Parathyroid adenoma (tissue), 2 donors: ENCODE data around the gene PCBP4.

Experiments used
- H2AFZ ChIP-seq: fragments of 300-600 bp; sonication (generic); one replicate; pipeline ENCODE4 v1.7.0; 2017; ENCODE audit warnings: antibody characterized with exemption, mild to moderate bottlenecking
- H3K27ac ChIP-seq: fragments of 300-600 bp; sonication (generic); one replicate; pipeline ENCODE4 v1.7.0; 2017
- H3K27me3 ChIP-seq: fragments of 300-600 bp; sonication (generic); one replicate; pipeline ENCODE4 v1.7.0; 2017; ENCODE audit warnings: low read length; ENCODE audit not compliant: control insufficient read depth, insufficient read depth
- H3K36me3 ChIP-seq: fragments of 300-600 bp; sonication (generic); one replicate; pipeline ENCODE4 v1.7.0; 2017; ENCODE audit warnings: low read length; ENCODE audit not compliant: control insufficient read depth, insufficient read depth
- H3K4me1 ChIP-seq: fragments of 300-600 bp; sonication (generic); one replicate; pipeline ENCODE4 v1.7.0; 2017; ENCODE audit warnings: control low read depth
- H3K4me2 ChIP-seq: fragments of 300-600 bp; sonication (generic); one replicate; pipeline ENCODE4 v1.7.0; 2017; ENCODE audit warnings: low read length
- H3K4me3 ChIP-seq: fragments of 300-600 bp; sonication (generic); one replicate; pipeline ENCODE4 v1.7.0; 2017; ENCODE audit warnings: low read depth, low read length
- H3K79me2 ChIP-seq: fragments of 300-600 bp; sonication (generic); one replicate; pipeline ENCODE4 v1.7.0; 2017; ENCODE audit warnings: control low read depth
- H3K9ac ChIP-seq: fragments of 300-600 bp; sonication (generic); one replicate; pipeline ENCODE4 v1.7.0; 2017; ENCODE audit warnings: mild to moderate bottlenecking
- H3K9me3 ChIP-seq: fragments of 300-600 bp; sonication (generic); one replicate; pipeline ENCODE4 v1.7.0; 2017; ENCODE audit warnings: low read length; ENCODE audit not compliant: control insufficient read depth
- CTCF ChIP-seq: fragments of 300-600 bp; sonication (generic); IDR thresholded peaks from one replicate; pipeline ENCODE4 v1.7.0; 2017; ENCODE audit warnings: antibody characterized with exemption, mild to moderate bottlenecking
- donor health status: primary hyperparathyroidism.

PCBP4 gene

GRCh38 chr3:51958603-51959521 is 8.4 kb downstream of the PCBP4 start:
- no peaks in the 10 kb centered on the region for H3K36me3 ChIP-seq
- H3K4me2 ChIP-seq: no peak overlapping the region
- no peaks in the 10 kb centered on the region for H3K9me3 ChIP-seq
- H3K79me2 ChIP-seq: no peaks in the 10 kb centered on the region
- H2AFZ ChIP-seq: no peak overlapping the region
- no peaks in the 10 kb centered on the region for H3K27me3 ChIP-seq
- H3K4me1 ChIP-seq: peaks cover 5% of the 10 kb centered on the region
- no peak for TF ChIP-seq CTCF
- no peak overlapping the region for H3K27ac ChIP-seq
- no peak overlapping the region for H3K4me3 ChIP-seq
- no peak overlapping the region for H3K9ac ChIP-seq

GRCh38 chr3:51957520-51958205 is 9.6 kb downstream of the PCBP4 start:
- Histone ChIP-seq H3K4me3 (no peak overlapping the region), H3K4me2 (no peak overlapping the region), H3K79me2 (no peaks in the 10 kb centered on the region), H2AFZ (no peak overlapping the region), H3K27me3 (no peaks in the 10 kb centered on the region), H3K27ac (no peak overlapping the region), H3K36me3 (no peaks in the 10 kb centered on the region), H3K9me3 (no peaks in the 10 kb centered on the region), H3K9ac (no peak overlapping the region), H3K4me1 (peaks cover 15% of the 10 kb centered on the region)
- TF ChIP-seq CTCF: no peak

- H3K27me3 ChIP-seq: no peaks in the 10 kb centered on the region
- H3K9ac ChIP-seq: no peak overlapping the region
- H3K36me3 ChIP-seq: no peaks in the 10 kb centered on the region
- H3K79me2 ChIP-seq: no peaks in the 10 kb centered on the region
- TF ChIP-seq CTCF: peak; percentile 51
- peaks cover 15% of the 10 kb centered on the region for H3K4me1 ChIP-seq
- H3K9me3 ChIP-seq: no peaks in the 10 kb centered on the region
- H2AFZ ChIP-seq: peak overlapping the region; percentile 86
- H3K4me3 ChIP-seq: no peak overlapping the region
- no peak overlapping the region for H3K27ac ChIP-seq
- H3K4me2 ChIP-seq: peak overlapping the region; percentile 31
Measured at GRCh38 chr3:51955893-51956770, 11.1 kb downstream of the PCBP4 start.

DNA sequence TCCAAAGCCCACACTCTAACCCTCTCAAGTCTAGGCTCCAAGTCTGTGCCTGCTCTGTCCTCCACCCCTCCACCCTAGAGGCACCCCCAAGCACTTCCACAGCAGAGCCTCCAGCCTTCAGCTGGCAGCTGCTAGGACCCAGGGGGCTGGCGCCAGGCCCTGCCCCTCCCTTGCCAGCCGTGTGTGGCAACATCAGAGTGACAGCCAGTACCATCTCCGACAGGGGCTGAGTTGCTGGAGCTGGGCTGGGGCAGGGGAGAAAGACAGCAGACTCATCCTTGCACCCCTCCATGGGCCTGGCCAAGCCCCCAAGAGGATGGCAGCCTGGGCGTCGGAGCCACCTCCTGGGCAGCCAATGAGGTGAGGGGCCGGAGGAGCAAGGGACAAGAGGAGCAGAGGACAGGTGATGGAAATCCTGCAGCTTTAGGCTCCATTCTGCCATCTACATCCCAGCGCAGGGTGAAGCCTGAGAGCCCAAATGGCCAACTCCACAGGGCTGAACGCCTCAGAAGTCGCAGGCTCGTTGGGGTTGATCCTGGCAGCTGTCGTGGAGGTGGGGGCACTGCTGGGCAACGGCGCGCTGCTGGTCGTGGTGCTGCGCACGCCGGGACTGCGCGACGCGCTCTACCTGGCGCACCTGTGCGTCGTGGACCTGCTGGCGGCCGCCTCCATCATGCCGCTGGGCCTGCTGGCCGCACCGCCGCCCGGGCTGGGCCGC is 11.9 kb downstream of the PCBP4 start, which contains the start of gene GPR62:
Gene GPR62 (plus strand): TSS at position 207 of the 718 bp plus-strand sequence. CDS start 272 bp downstream, at position 479.
- Histone ChIP-seq H3K4me2 (peak within 1 kb of the TSS; percentile 31), H3K79me2 (no peaks in the 10 kb centered on the region), H3K9ac (no peak within 1 kb of the TSS), H3K4me3 (no peak within 1 kb of the TSS), H3K36me3 (no peaks in the 10 kb centered on the region), H3K27me3 (no peaks in the 10 kb centered on the region), H3K27ac (no peak within 1 kb of the TSS), H3K4me1 (peaks cover 15% of the 10 kb centered on the region), H3K9me3 (no peaks in the 10 kb centered on the region), H2AFZ (peak within 1 kb of the TSS; percentile 86)
- TF ChIP-seq CTCF: no peak
